ENCODE measurements around the gene KCNQ1. TPM values are rescaled to one million over a fixed set of nuclear protein-coding genes. Genes with fewer than 3 reads are reported as not detected.

Gene KCNQ1
- total and polyA plus RNA-seq, 2 donors (not counting 1 experiment from before 2014, with no cell fraction given), result 21.5 to 28.8 TPM

GRCh38 chr11:2707736-2708135 lies 262.9 kb downstream of the KCNQ1 start:
- Histone ChIP-seq H3K4me1 (ENCODE audit: control insufficient read depth in 2 of 2, insufficient read depth in 2 of 2, low read length in 2 of 2) (peaks cover 12 to 17% of the 10 kb centered on the region in 2 donors), H3K27me3 (replicated peaks in 1 of 4; ENCODE audit: control extremely low read depth in 1 of 4, control insufficient read depth in 3 of 4, insufficient read depth in 4 of 4, low read length in 3 of 4) (no peaks in the 10 kb centered on the region), H3K4me3 (ENCODE audit: control extremely low read depth in 1 of 5, extremely low read depth in 1 of 5, insufficient read depth in 1 of 5, low read depth in 2 of 5, low read length in 4 of 5) (no peak overlapping the region), H3K9ac (ENCODE audit: low read length) (no peak overlapping the region), H3K36me3 (replicated peaks in 1 of 2; ENCODE audit: control extremely low read depth in 1 of 2, control insufficient read depth in 1 of 2, extremely low read depth in 1 of 2, insufficient read depth in 2 of 2, low read length in 1 of 2) (no peaks in the 10 kb centered on the region), H3K9me3 (ENCODE audit: control extremely low read depth in 1 of 3, control insufficient read depth in 2 of 3, insufficient read depth in 1 of 3, low read length in 2 of 3) (peaks cover 2 to 36% (median 6%) of the 10 kb centered on the region in 3 donors), H3K27ac (ENCODE audit: low read length in 2 of 2) (no peak overlapping the region), H2AFZ (ENCODE audit: insufficient read depth, low read depth, low read length, poor library complexity, severe bottlenecking) (no peak overlapping the region), H3K4me2 (replicated peaks; ENCODE audit: low read depth, low read length, poor library complexity, severe bottlenecking) (no peak overlapping the region), H3K79me2 (ENCODE audit: control insufficient read depth, insufficient read depth, low read length) (no peaks in the 10 kb centered on the region), H4K20me1 (ENCODE audit: control insufficient read depth, insufficient read depth, low read length, poor library complexity, severe bottlenecking) (peaks cover 14% of the 10 kb centered on the region)
- TF ChIP-seq EZH2 (IDR thresholded peaks at IDR 0.05; ENCODE audit: borderline replicate concordance, insufficient read depth, low read depth, low read length, poor library complexity, severe bottlenecking), result no peak
- no peak for TF ChIP-seq CTCF (IDR thresholded peaks at IDR 0.05)
- Mint-ChIP-seq H3K27me3 (no peaks in the 10 kb centered on the region), H3K4me3 (no peak overlapping the region), H3K9me3 (ENCODE audit: insufficient read depth) (no peaks in the 10 kb centered on the region), H3K4me1 (peaks cover 15% of the 10 kb centered on the region), H3K27ac (no peak overlapping the region)
- ChIA-PET POLR2A (no interaction called here), CTCF (no interaction called here)
- no peak for DNase-seq
- WGBS (ENCODE audit: insufficient coverage), result 90% methylated on average over 5 of the region's 7 CpGs
- intact Hi-C loops (cut with micrococcal nuclease), result no loop called here
- ATAC-seq (ENCODE audit: low read depth), result no peak

- Histone ChIP-seq H3K36me3 (replicated peaks in 1 of 2; ENCODE audit: control extremely low read depth in 1 of 2, control insufficient read depth in 1 of 2, extremely low read depth in 1 of 2, insufficient read depth in 2 of 2, low read length in 1 of 2) (peaks cover 0 to under 1% of the 10 kb centered on the region in 2 experiments), H3K79me2 (ENCODE audit: control insufficient read depth, insufficient read depth, low read length) (no peaks in the 10 kb centered on the region), H2AFZ (ENCODE audit: insufficient read depth, low read depth, low read length, poor library complexity, severe bottlenecking) (no peak overlapping the region), H4K20me1 (ENCODE audit: control insufficient read depth, insufficient read depth, low read length, poor library complexity, severe bottlenecking) (peaks cover 14% of the 10 kb centered on the region), H3K4me1 (ENCODE audit: control insufficient read depth in 2 of 2, insufficient read depth in 2 of 2, low read length in 2 of 2) (peaks cover 9 to 13% of the 10 kb centered on the region in 2 donors), H3K4me3 (ENCODE audit: control extremely low read depth in 1 of 5, extremely low read depth in 1 of 5, insufficient read depth in 1 of 5, low read depth in 2 of 5, low read length in 4 of 5) (no peak overlapping the region), H3K9me3 (ENCODE audit: control extremely low read depth in 1 of 3, control insufficient read depth in 2 of 3, insufficient read depth in 1 of 3, low read length in 2 of 3) (peaks cover 2 to 36% (median 6%) of the 10 kb centered on the region in 3 donors), H3K4me2 (replicated peaks; ENCODE audit: low read depth, low read length, poor library complexity, severe bottlenecking) (no peak overlapping the region), H3K9ac (ENCODE audit: low read length) (no peak overlapping the region), H3K27ac (ENCODE audit: low read length in 2 of 2) (no peak overlapping the region), H3K27me3 (replicated peaks in 1 of 4; ENCODE audit: control extremely low read depth in 1 of 4, control insufficient read depth in 3 of 4, insufficient read depth in 4 of 4, low read length in 3 of 4) (peaks cover 0 to 2% (median 0%) of the 10 kb centered on the region in 4 experiments)
- no peak for TF ChIP-seq CTCF (IDR thresholded peaks at IDR 0.05)
- DNase-seq (no peak), ATAC-seq (ENCODE audit: low read depth) (no peak)
- Mint-ChIP-seq H3K4me1 (peaks cover 11% of the 10 kb centered on the region), H3K9me3 (ENCODE audit: insufficient read depth) (no peaks in the 10 kb centered on the region), H3K27me3 (no peaks in the 10 kb centered on the region), H3K27ac (no peak overlapping the region), H3K4me3 (no peak overlapping the region)
- CTCF ChIA-PET, result no interaction called here
- POLR2A ChIA-PET, result no interaction called here
- WGBS (ENCODE audit: insufficient coverage), result 96% methylated on average over 10 of the region's 11 CpGs
- intact Hi-C loops (cut with micrococcal nuclease), result no loop called here
These were observed 263.4 kb downstream of the KCNQ1 start for GRCh38 chr11:2708151-2708581.

Data from B cell (primary cell).